GM12878 (cell line): ENCODE data around the gene ADAMTS2. TPM values are rescaled to one million over a fixed set of nuclear protein-coding genes. Genes with fewer than 3 reads are reported as not detected.

Experiments used
- ATAC-seq: fragments of 200-7000 bp; cut with Tn5 transposase; 3 replicates; pipeline ENCODE4 v1.9.1; 2020; ENCODE audit warnings: mild to moderate bottlenecking, moderate library complexity
- BruUV-seq: library from RNA; stranded (reverse); fragments of 400-500 nt; replicated peaks from 2 replicates; lab custom pipeline; 2021; lab: Mats Ljungman, UMichigan
- CTCF ChIA-PET: fragments of 300-600 bp; sonication (Branson Sonifier 250); formaldehyde crosslinking; extraction: SDS; loops from one replicate; lab custom pipeline; 2021; ENCODE audit warnings: inconsistent platforms; lab: Yijun Ruan, JAX
- POLR2A ChIA-PET: fragments of 350-600 bp; formaldehyde crosslinking; extraction: SDS; loops from one replicate; lab custom pipeline; 2021; ENCODE audit warnings: inconsistent platforms; lab: Charles Lee
- RAD21 ChIA-PET: fragments of 300-600 bp; sonication (Branson Sonifier 250); formaldehyde crosslinking; loops from one replicate; lab custom pipeline; 2023; ENCODE audit warnings: antibody characterized with exemption; ENCODE audit not compliant: unreplicated experiment; lab: Charles Lee
- SMC1A ChIA-PET: fragments of 300-600 bp; sonication (Branson Sonifier 250); formaldehyde crosslinking; loops from one replicate; lab custom pipeline; 2023; ENCODE audit not compliant: unreplicated experiment, uncharacterized antibody; lab: Charles Lee
- DNase-seq: peaks from one replicate; pipeline ENCODE4 v3.0.0-alpha.2; 2011; ENCODE audit warnings: low read depth, low spot score
- FAIRE-seq: peaks from 3 replicates; lab custom pipeline; 2011; peaks lifted over from hg19 to GRCh38; lab: Jason Lieb, UNC
- H2AFZ ChIP-seq: 2 replicates; pipeline ENCODE4 v1.6.0; 2011; ENCODE audit warnings: low read depth, low read length, control low read depth; ENCODE audit not compliant: control insufficient read depth
- H3K27ac ChIP-seq: 2 replicates; pipeline ENCODE4 v1.5.1; 2011; ENCODE audit warnings: control low read depth; ENCODE audit not compliant: control insufficient read depth, insufficient read depth
- H3K27me3 ChIP-seq, 2 experiments: replicated peaks in 1 of 2; 2 replicates each; pipeline versions ENCODE4 v1.6.0 to v1.6.1; 2011; ENCODE audit warnings: low read length in 1 of 2; ENCODE audit not compliant: control insufficient read depth in 2 of 2, insufficient read depth in 2 of 2
- H3K36me3 ChIP-seq, 2 experiments: 2 replicates each; pipeline ENCODE4 v1.5.1; 2011; ENCODE audit warnings: low read length in 1 of 2; ENCODE audit not compliant: control insufficient read depth in 2 of 2, insufficient read depth in 2 of 2
- H3K4me1 ChIP-seq: 2 replicates; pipeline ENCODE4 v1.6.1; 2011; ENCODE audit warnings: mild to moderate bottlenecking, low read length, moderate library complexity, mixed read lengths; ENCODE audit not compliant: control insufficient read depth, insufficient read depth
- H3K4me2 ChIP-seq: 2 replicates; pipeline ENCODE4 v1.6.0; 2011; ENCODE audit warnings: control low read depth; ENCODE audit not compliant: control insufficient read depth, insufficient read depth
- H3K4me3 ChIP-seq: fragments of 200-600 bp; sonication (generic); 2 replicates; pipeline ENCODE4 v1.5.1; 2016
- H3K79me2 ChIP-seq: 2 replicates; pipeline ENCODE4 v1.6.0; 2011; ENCODE audit warnings: low read length; ENCODE audit not compliant: control insufficient read depth, insufficient read depth
- H3K9ac ChIP-seq: 2 replicates; pipeline ENCODE4 v1.8.0; 2011; ENCODE audit warnings: low read length, control low read depth, mixed read lengths; ENCODE audit not compliant: control insufficient read depth, insufficient read depth
- H3K9me3 ChIP-seq: replicated peaks from 3 replicates; pipeline ENCODE4 v1.5.1; 2011; ENCODE audit warnings: mild to moderate bottlenecking, low read length; ENCODE audit not compliant: control insufficient read depth, insufficient read depth
- H4K20me1 ChIP-seq: 2 replicates; pipeline ENCODE4 v1.6.0; 2011; ENCODE audit not compliant: control insufficient read depth, insufficient read depth
- CBFB ChIP-seq: IDR thresholded peaks from 2 replicates; pipeline ENCODE4 v1.6.1; 2016; ENCODE audit warnings: antibody characterized with exemption, low read depth
- CEBPB ChIP-seq, 2 experiments: fragments of 150-350 bp in 1 of 2; IDR thresholded peaks; 2 replicates each; pipeline ENCODE4 v1.6.1; 2012 to 2014; ENCODE audit warnings: low read depth in 2 of 2, low read length in 2 of 2, borderline replicate concordance in 1 of 2, inconsistent platforms in 1 of 2
- CHD1 ChIP-seq: IDR thresholded peaks from 2 replicates; pipeline ENCODE4 v1.6.1; 2012; ENCODE audit warnings: low read depth, low read length, improper control_type of control experiment
- CHD2 ChIP-seq: IDR thresholded peaks from 2 replicates; pipeline ENCODE4 v1.6.1; 2011; ENCODE audit warnings: low read depth, low read length, improper control_type of control experiment, borderline replicate concordance
- CHD4 ChIP-seq: fragments of 200-600 bp; sonication (generic); IDR thresholded peaks from 2 replicates; pipeline ENCODE4 v1.6.1; 2016; ENCODE audit warnings: mild to moderate bottlenecking
- GABPA ChIP-seq: IDR thresholded peaks from 2 replicates; pipeline ENCODE4 v1.6.1; 2014; ENCODE audit warnings: antibody characterized with exemption, low read depth, mild to moderate bottlenecking, inconsistent platforms
- HDAC6 ChIP-seq: fragments of 200-600 bp; sonication (generic); IDR thresholded peaks from one replicate; pipeline ENCODE4 v1.8.0; 2017; ENCODE audit warnings: antibody characterized with exemption; ENCODE audit not compliant: unreplicated experiment
- MTA3 ChIP-seq: IDR thresholded peaks from 2 replicates; pipeline ENCODE4 v1.6.1; 2012; ENCODE audit warnings: low read length, inconsistent platforms, borderline replicate concordance
- POLR2AphosphoS5 ChIP-seq: IDR thresholded peaks from 2 replicates; pipeline ENCODE4 v1.6.1; 2011; ENCODE audit warnings: mild to moderate bottlenecking, low read length, inconsistent platforms
- RAD21 ChIP-seq: IDR thresholded peaks from 2 replicates; pipeline ENCODE4 v1.6.1; 2011; ENCODE audit warnings: mild to moderate bottlenecking, low read depth, low read length, moderate library complexity; ENCODE audit not compliant: insufficient read depth
- SRF ChIP-seq, 2 experiments: IDR thresholded peaks; 2 replicates each; pipeline ENCODE4 v1.6.1; 2011; ENCODE audit warnings: low read depth in 2 of 2, low read length in 2 of 2, mild to moderate bottlenecking in 1 of 2, moderate library complexity in 1 of 2
- TCF3 ChIP-seq: IDR thresholded peaks from 2 replicates; pipeline ENCODE4 v1.6.1; 2012; ENCODE audit warnings: low read depth, mild to moderate bottlenecking, low read length, borderline replicate concordance; ENCODE audit not compliant: insufficient read depth
- WGBS: methylation state at CpG from one replicate; pipeline ENCODE4 v1.1.6; 2016; ENCODE audit warnings: low lambda C conversion rate; ENCODE audit not compliant: insufficient replicate concordance, insufficient coverage; ENCODE audit errors: missing lambda C conversion rate; 5-methylcytosine and 5-hydroxymethylcytosine counted together
- in situ Hi-C: fragments of 300-500 bp; cut with MboI; formaldehyde crosslinking; loops from 9 replicates; pipeline ENCODE4 v1.14.3; 2018; ENCODE audit warnings: mixed read lengths
- intact Hi-C: fragments of 100-400 bp; cut with micrococcal nuclease; formaldehyde crosslinking; loops from one replicate; pipeline ENCODE4 v1.14.2; 2022; ENCODE audit not compliant: unreplicated experiment
- polyA plus RNA-seq, 11 experiments: library from polyadenylated mRNA; depleted of rRNA in 4 of 11; unstranded in 6 of 11; stranded (reverse) in 5 of 11; fragments of >200 nt; fragmentation: Nextera tagmentation in 4 of 11; fragmentation: Illumina TruSeq in 1 of 11; extraction: Ambion mirVana in 4 of 11; extraction: Trizol in 1 of 11; gene quantifications; 1 replicate in 1 of 11; 2 replicates in 10 of 11; pipeline versions ENCODE4 v1.2.1 to v1.2.3, GENCODE V29; 2011 to 2016; ENCODE audit warnings: inconsistent platforms in 2 of 11, missing spikeins in 2 of 11, low read depth in 1 of 11
- total RNA-seq, 4 experiments: library from RNA; depleted of rRNA in 3 of 4; stranded (reverse); fragments of >200 nt in 3 of 4; fragmentation: Illumina TruSeq in 1 of 4; extraction: Trizol in 1 of 4; gene quantifications; 2 replicates each; pipeline versions ENCODE4 v1.2.1 to v1.2.3, GENCODE V29; 2013 to 2021
- TF ChIP-seq, protein P1 (sequence below): fragments of 450-650 bp; IDR thresholded peaks from 2 replicates; pipeline ENCODE4 v1.6.1; 2018; ENCODE audit warnings: borderline replicate concordance, mild to moderate bottlenecking; ENCODE audit not compliant: partially characterized antibody
- TF ChIP-seq, protein P2 (sequence below): fragments of 450-650 bp; IDR thresholded peaks from 2 replicates; pipeline ENCODE4 v1.6.1; 2016; ENCODE audit warnings: mild to moderate bottlenecking
- TF ChIP-seq, protein P3 (sequence below): fragments of 450-650 bp; formaldehyde crosslinking; IDR thresholded peaks from 2 replicates; pipeline ENCODE4 v1.4.0; 2022; ENCODE audit warnings: mild to moderate bottlenecking, moderate library complexity

The ADAMTS2 gene
- total and polyA plus RNA-seq, 10 of the 15 experiments (the other 5 are each of a cell fraction or from before 2014, with no cell fraction given) = 0.03 to 0.05 TPM; not detected in 8

DNA sequence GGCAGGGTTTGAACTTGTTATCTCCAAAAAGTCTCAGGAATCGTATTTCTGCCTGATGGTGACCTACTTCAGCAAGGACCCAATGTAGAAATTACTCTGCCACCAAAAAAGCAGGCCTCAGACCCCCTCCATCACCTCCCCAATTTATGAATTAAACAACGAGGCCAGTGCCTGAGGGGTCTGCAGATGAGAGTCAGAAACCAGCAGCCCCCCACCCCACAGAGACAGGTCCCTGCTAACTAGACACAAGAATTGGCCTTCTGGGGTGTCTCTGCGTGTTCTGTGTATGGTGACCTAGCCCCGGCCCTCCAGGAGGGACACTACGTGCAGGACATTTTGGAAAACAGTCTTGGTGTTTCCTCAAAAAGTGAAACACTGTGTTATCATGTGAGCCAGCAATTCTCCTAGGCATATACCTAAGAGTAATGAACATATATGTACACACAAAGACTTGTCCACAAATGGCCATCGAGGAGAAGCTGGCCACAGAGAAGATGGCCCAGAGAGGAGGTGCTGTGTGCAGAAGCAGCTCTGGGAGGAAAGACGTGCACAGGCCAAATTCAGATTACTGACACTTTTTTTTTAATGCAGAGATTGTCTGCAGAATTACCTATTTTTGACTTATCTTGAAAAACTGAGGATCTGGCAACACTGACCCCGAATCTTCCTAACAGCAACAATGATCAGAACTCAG, 93.8 kb downstream of the ADAMTS2 start (continued):
- TF ChIP-seq TCF3 (no peak), HDAC6 (no peak), POLR2AphosphoS5 (no peak), CBFB (no peak)
- TF ChIP-seq, protein P1, sequence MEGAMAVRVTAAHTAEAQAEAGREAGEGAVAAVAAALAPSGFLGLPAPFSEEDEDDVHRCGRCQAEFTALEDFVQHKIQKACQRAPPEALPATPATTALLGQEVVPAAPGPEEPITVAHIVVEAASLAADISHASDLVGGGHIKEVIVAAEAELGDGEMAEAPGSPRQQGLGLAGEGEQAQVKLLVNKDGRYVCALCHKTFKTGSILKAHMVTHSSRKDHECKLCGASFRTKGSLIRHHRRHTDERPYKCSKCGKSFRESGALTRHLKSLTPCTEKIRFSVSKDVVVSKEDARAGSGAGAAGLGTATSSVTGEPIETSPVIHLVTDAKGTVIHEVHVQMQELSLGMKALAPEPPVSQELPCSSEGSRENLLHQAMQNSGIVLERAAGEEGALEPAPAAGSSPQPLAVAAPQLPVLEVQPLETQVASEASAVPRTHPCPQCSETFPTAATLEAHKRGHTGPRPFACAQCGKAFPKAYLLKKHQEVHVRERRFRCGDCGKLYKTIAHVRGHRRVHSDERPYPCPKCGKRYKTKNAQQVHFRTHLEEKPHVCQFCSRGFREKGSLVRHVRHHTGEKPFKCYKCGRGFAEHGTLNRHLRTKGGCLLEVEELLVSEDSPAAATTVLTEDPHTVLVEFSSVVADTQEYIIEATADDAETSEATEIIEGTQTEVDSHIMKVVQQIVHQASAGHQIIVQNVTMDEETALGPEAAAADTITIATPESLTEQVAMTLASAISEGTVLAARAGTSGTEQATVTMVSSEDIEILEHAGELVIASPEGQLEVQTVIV = no peak

DNA sequence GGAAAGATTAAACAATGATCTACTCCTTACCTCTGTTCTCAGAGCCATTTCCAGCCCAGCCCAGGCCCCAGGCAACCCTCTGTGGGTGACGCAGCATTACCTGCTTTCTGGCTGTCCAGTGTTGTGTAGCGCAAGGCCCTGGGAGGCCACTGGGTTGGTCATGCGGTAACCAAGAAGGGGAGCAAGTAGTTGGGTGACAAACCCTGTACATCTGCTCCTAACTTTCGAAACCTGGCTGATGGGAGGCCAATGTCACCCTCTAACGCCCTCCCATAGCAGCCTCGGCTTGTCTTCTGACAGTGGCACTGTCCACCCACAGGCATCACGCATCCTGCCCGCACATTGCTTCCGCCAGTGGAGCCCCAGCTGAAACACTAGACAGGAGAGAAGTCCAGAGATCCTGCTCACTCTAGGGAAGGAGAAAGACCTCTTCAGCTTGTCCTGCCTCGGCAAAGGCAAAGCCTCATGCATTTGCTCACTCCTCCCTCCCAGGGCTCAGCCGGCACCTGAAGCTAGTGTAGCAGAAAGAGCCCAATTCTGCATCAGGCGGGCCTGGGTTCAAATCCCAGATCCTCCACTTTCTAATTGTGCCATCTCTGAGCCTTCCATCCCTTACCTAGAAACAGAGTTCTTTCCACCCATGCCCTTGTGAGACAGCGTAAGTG, 94.6 kb downstream of the ADAMTS2 start:
- Histone ChIP-seq H3K4me1 (no peaks in the 10 kb centered on the region), H3K4me2 (no peak overlapping the region), H3K4me3 (no peak overlapping the region), H3K9me3 (no peaks in the 10 kb centered on the region; the same call in 2 of the 3 replicates), H3K36me3 (no peaks in the 10 kb centered on the region), H3K79me2 (no peaks in the 10 kb centered on the region), H3K27ac (no peak overlapping the region), H2AFZ (no peak overlapping the region), H3K9ac (no peak overlapping the region), H3K27me3 (no peaks in the 10 kb centered on the region), H4K20me1 (no peaks in the 10 kb centered on the region)
- CTCF ChIA-PET = no interaction called here
- BruUV-seq = no TSS peak
- RAD21 ChIA-PET = no interaction called here
- FAIRE-seq = no peak
- DNase-seq = no peak
- WGBS = 29% methylated on average over 13 of the region's 13 CpGs
- intact Hi-C loops = no loop called here
- SMC1A ChIA-PET = no interaction called here
- no peak for ATAC-seq
- POLR2A ChIA-PET = no interaction called here
- in situ Hi-C loops = no loop called here
- TF ChIP-seq GABPA (no peak), CHD4 (no peak), SRF (IDR thresholded peaks at IDR 0.05; ENCODE audit: low read depth in 2 of 2, low read length in 2 of 2) (no peak), CEBPB (IDR thresholded peaks at IDR 0.05; ENCODE audit: borderline replicate concordance in 1 of 2, low read depth in 2 of 2, low read length in 2 of 2) (no peak), CHD1 (no peak), MTA3 (no peak), CHD2 (no peak), RAD21 (no peak)
- TF ChIP-seq, protein P2, sequence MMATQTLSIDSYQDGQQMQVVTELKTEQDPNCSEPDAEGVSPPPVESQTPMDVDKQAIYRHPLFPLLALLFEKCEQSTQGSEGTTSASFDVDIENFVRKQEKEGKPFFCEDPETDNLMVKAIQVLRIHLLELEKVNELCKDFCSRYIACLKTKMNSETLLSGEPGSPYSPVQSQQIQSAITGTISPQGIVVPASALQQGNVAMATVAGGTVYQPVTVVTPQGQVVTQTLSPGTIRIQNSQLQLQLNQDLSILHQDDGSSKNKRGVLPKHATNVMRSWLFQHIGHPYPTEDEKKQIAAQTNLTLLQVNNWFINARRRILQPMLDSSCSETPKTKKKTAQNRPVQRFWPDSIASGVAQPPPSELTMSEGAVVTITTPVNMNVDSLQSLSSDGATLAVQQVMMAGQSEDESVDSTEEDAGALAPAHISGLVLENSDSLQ = no peak
- TF ChIP-seq, protein P3, sequence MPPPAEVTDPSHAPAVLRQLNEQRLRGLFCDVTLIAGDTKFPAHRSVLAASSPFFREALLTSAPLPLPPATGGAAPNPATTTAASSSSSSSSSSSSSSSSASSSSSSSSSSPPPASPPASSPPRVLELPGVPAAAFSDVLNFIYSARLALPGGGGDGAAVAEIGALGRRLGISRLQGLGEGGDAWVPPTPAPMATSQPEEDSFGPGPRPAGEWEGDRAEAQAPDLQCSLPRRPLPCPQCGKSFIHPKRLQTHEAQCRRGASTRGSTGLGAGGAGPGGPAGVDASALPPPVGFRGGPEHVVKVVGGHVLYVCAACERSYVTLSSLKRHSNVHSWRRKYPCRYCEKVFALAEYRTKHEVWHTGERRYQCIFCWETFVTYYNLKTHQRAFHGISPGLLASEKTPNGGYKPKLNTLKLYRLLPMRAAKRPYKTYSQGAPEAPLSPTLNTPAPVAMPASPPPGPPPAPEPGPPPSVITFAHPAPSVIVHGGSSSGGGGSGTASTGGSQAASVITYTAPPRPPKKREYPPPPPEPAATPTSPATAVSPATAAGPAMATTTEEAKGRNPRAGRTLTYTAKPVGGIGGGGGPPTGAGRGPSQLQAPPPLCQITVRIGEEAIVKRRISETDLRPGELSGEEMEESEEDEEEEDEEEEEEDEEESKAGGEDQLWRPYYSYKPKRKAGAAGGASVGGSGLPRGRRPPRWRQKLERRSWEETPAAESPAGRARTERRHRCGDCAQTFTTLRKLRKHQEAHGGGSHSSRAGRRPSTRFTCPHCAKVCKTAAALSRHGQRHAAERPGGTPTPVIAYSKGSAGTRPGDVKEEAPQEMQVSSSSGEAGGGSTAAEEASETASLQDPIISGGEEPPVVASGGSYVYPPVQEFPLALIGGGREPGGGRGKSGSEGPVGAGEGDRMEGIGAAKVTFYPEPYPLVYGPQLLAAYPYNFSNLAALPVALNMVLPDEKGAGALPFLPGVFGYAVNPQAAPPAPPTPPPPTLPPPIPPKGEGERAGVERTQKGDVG (CRISPR knock-in tag) = no peak
